Activated CD4-positive, alpha-beta T cell treated with anti-CD3 and anti-CD28 coated beads, Interleukin-10, Interleukin-2, amounts not matched to agents 100 ng/mL and 50 ng/mL, durations not matched to agents 16 hours and 8 hours (primary cell): ENCODE results near the gene PEMT.

ENCODE experiments used
- DNase-seq: peaks from one replicate; pipeline ENCODE4 v3.0.0-alpha.2; 2020

PEMT gene

GRCh38 chr17:17512866-17513265 is 78.6 kb downstream of the PEMT start:
- no peak for DNase-seq

- peak; percentile 10 for DNase-seq
These were observed 79.3 kb downstream of the PEMT start for GRCh38 chr17:17511881-17512858.

GRCh38 chr17:17511293-17511741 is 80.2 kb downstream of the PEMT start:
- DNase-seq: no peak

GRCh38 chr17:17510456-17511292 is 80.8 kb downstream of the PEMT start:
- no peak for DNase-seq

GRCh38 chr17:17509601-17510425 is 81.7 kb downstream of the PEMT start:
- no peak for DNase-seq

- no peak for DNase-seq
These were observed 82.6 kb downstream of the PEMT start for GRCh38 chr17:17508646-17509591.

GRCh38 chr17:17508019-17508535 is 83.4 kb downstream of the PEMT start:
- DNase-seq: no peak

GRCh38 chr17:17507465-17508011 is 84.0 kb downstream of the PEMT start:
- no peak for DNase-seq

- no peak for DNase-seq
These were observed 84.5 kb downstream of the PEMT start for GRCh38 chr17:17506893-17507464.

GRCh38 chr17:17506181-17506741 is 85.2 kb downstream of the PEMT start:
- no peak for DNase-seq

- DNase-seq: no peak
These were observed 85.8 kb downstream of the PEMT start for GRCh38 chr17:17505610-17506171.

- no peak for DNase-seq
These were observed 86.4 kb downstream of the PEMT start for GRCh38 chr17:17505151-17505550.

GRCh38 chr17:17504341-17505140 is 87.0 kb downstream of the PEMT start:
- no peak for DNase-seq

- DNase-seq: no peak
These were observed 87.9 kb downstream of the PEMT start for GRCh38 chr17:17503566-17504130.

GRCh38 chr17:17502741-17503565 is 88.6 kb downstream of the PEMT start:
- DNase-seq: no peak

- DNase-seq: no peak
These were observed 90.4 kb downstream of the PEMT start for GRCh38 chr17:17500999-17501605.
